GM12878 (cell line): ENCODE data around the gene VSTM1. TPM values are rescaled to one million over a fixed set of nuclear protein-coding genes. Genes with fewer than 3 reads are reported as not detected.

Experiments used
- ATAC-seq: fragments of 200-7000 bp; cut with Tn5 transposase; 3 replicates; pipeline ENCODE4 v1.9.1; 2020; ENCODE audit warnings: mild to moderate bottlenecking, moderate library complexity
- BruUV-seq: library from RNA; stranded (reverse); fragments of 400-500 nt; replicated peaks from 2 replicates; lab custom pipeline; 2021; lab: Mats Ljungman, UMichigan
- CTCF ChIA-PET: fragments of 300-600 bp; sonication (Branson Sonifier 250); formaldehyde crosslinking; extraction: SDS; loops from one replicate; lab custom pipeline; 2021; ENCODE audit warnings: inconsistent platforms; lab: Yijun Ruan, JAX
- POLR2A ChIA-PET: fragments of 350-600 bp; formaldehyde crosslinking; extraction: SDS; loops from one replicate; lab custom pipeline; 2021; ENCODE audit warnings: inconsistent platforms; lab: Charles Lee
- RAD21 ChIA-PET: fragments of 300-600 bp; sonication (Branson Sonifier 250); formaldehyde crosslinking; loops from one replicate; lab custom pipeline; 2023; ENCODE audit warnings: antibody characterized with exemption; ENCODE audit not compliant: unreplicated experiment; lab: Charles Lee
- SMC1A ChIA-PET: fragments of 300-600 bp; sonication (Branson Sonifier 250); formaldehyde crosslinking; loops from one replicate; lab custom pipeline; 2023; ENCODE audit not compliant: unreplicated experiment, uncharacterized antibody; lab: Charles Lee
- DNase-seq: peaks from one replicate; pipeline ENCODE4 v3.0.0-alpha.2; 2011; ENCODE audit warnings: low read depth, low spot score
- FAIRE-seq: peaks from 3 replicates; lab custom pipeline; 2011; peaks lifted over from hg19 to GRCh38; lab: Jason Lieb, UNC
- H2AFZ ChIP-seq: 2 replicates; pipeline ENCODE4 v1.6.0; 2011; ENCODE audit warnings: low read depth, low read length, control low read depth; ENCODE audit not compliant: control insufficient read depth
- H3K27ac ChIP-seq: 2 replicates; pipeline ENCODE4 v1.5.1; 2011; ENCODE audit warnings: control low read depth; ENCODE audit not compliant: control insufficient read depth, insufficient read depth
- H3K27me3 ChIP-seq, 2 experiments: replicated peaks in 1 of 2; 2 replicates each; pipeline versions ENCODE4 v1.6.0 to v1.6.1; 2011; ENCODE audit warnings: low read length in 1 of 2; ENCODE audit not compliant: control insufficient read depth in 2 of 2, insufficient read depth in 2 of 2
- H3K36me3 ChIP-seq, 2 experiments: 2 replicates each; pipeline ENCODE4 v1.5.1; 2011; ENCODE audit warnings: low read length in 1 of 2; ENCODE audit not compliant: control insufficient read depth in 2 of 2, insufficient read depth in 2 of 2
- H3K4me1 ChIP-seq: 2 replicates; pipeline ENCODE4 v1.6.1; 2011; ENCODE audit warnings: mild to moderate bottlenecking, low read length, moderate library complexity, mixed read lengths; ENCODE audit not compliant: control insufficient read depth, insufficient read depth
- H3K4me2 ChIP-seq: 2 replicates; pipeline ENCODE4 v1.6.0; 2011; ENCODE audit warnings: control low read depth; ENCODE audit not compliant: control insufficient read depth, insufficient read depth
- H3K4me3 ChIP-seq: fragments of 200-600 bp; sonication (generic); 2 replicates; pipeline ENCODE4 v1.5.1; 2016
- H3K79me2 ChIP-seq: 2 replicates; pipeline ENCODE4 v1.6.0; 2011; ENCODE audit warnings: low read length; ENCODE audit not compliant: control insufficient read depth, insufficient read depth
- H3K9ac ChIP-seq: 2 replicates; pipeline ENCODE4 v1.8.0; 2011; ENCODE audit warnings: low read length, control low read depth, mixed read lengths; ENCODE audit not compliant: control insufficient read depth, insufficient read depth
- H3K9me3 ChIP-seq: replicated peaks from 3 replicates; pipeline ENCODE4 v1.5.1; 2011; ENCODE audit warnings: mild to moderate bottlenecking, low read length; ENCODE audit not compliant: control insufficient read depth, insufficient read depth
- H4K20me1 ChIP-seq: 2 replicates; pipeline ENCODE4 v1.6.0; 2011; ENCODE audit not compliant: control insufficient read depth, insufficient read depth
- ATF3 ChIP-seq: IDR thresholded peaks from 2 replicates; pipeline ENCODE4 v1.6.1; 2011; ENCODE audit warnings: low read depth, mild to moderate bottlenecking, low read length, moderate library complexity, borderline replicate concordance; ENCODE audit errors: extremely low read depth
- DPF2 ChIP-seq: fragments of 450-650 bp; IDR thresholded peaks from 2 replicates; pipeline ENCODE4 v1.6.1; 2017; ENCODE audit warnings: mild to moderate bottlenecking
- HDAC2 ChIP-seq: fragments of 200-600 bp; sonication (generic); IDR thresholded peaks from 2 replicates; pipeline ENCODE4 v1.6.1; 2017
- IKZF1 ChIP-seq: fragments of 450-650 bp; conservative IDR thresholded peaks from 2 replicates; pipeline ENCODE4 v1.6.1; 2017; ENCODE audit warnings: antibody characterized with exemption, mild to moderate bottlenecking
- IRF4 ChIP-seq: IDR thresholded peaks from 2 replicates; pipeline ENCODE4 v1.6.1; 2011; ENCODE audit warnings: low read depth, low read length
- MLLT1 ChIP-seq: fragments of 450-650 bp; IDR thresholded peaks from 2 replicates; pipeline ENCODE4 v1.6.1; 2016; ENCODE audit warnings: mild to moderate bottlenecking
- NFYB ChIP-seq: IDR thresholded peaks from 2 replicates; pipeline ENCODE4 v1.6.1; 2011; ENCODE audit warnings: low read depth, mild to moderate bottlenecking, low read length, improper control_type of control experiment, moderate library complexity; ENCODE audit not compliant: insufficient read depth
- NR2C2 ChIP-seq: IDR thresholded peaks from 2 replicates; pipeline ENCODE4 v1.6.1; 2011; ENCODE audit warnings: borderline replicate concordance, low read depth; ENCODE audit not compliant: control insufficient read depth, insufficient read length
- REST ChIP-seq: IDR thresholded peaks from 2 replicates; pipeline ENCODE4 v1.6.1; 2012; ENCODE audit warnings: mild to moderate bottlenecking, low read depth, low read length
- SIX5 ChIP-seq: IDR thresholded peaks from 2 replicates; pipeline ENCODE4 v1.6.1; 2011; ENCODE audit warnings: mild to moderate bottlenecking, low read depth, low read length, moderate library complexity; ENCODE audit not compliant: severe bottlenecking
- TCF7 ChIP-seq: IDR thresholded peaks from 2 replicates; pipeline ENCODE4 v1.6.1; 2014; ENCODE audit warnings: antibody characterized with exemption, borderline replicate concordance
- ZBED1 ChIP-seq: IDR thresholded peaks from 2 replicates; pipeline ENCODE4 v1.6.1; 2016; ENCODE audit warnings: borderline replicate concordance
- ZBTB40 ChIP-seq: fragments of 450-650 bp; IDR thresholded peaks from 2 replicates; pipeline ENCODE4 v1.6.1; 2016; ENCODE audit warnings: mild to moderate bottlenecking, moderate library complexity, borderline replicate concordance
- WGBS: methylation state at CpG from one replicate; pipeline ENCODE4 v1.1.6; 2016; ENCODE audit warnings: low lambda C conversion rate; ENCODE audit not compliant: insufficient replicate concordance, insufficient coverage; ENCODE audit errors: missing lambda C conversion rate; 5-methylcytosine and 5-hydroxymethylcytosine counted together
- in situ Hi-C: fragments of 300-500 bp; cut with MboI; formaldehyde crosslinking; loops from 9 replicates; pipeline ENCODE4 v1.14.3; 2018; ENCODE audit warnings: mixed read lengths
- intact Hi-C: fragments of 100-400 bp; cut with micrococcal nuclease; formaldehyde crosslinking; loops from one replicate; pipeline ENCODE4 v1.14.2; 2022; ENCODE audit not compliant: unreplicated experiment
- polyA plus RNA-seq, 11 experiments: library from polyadenylated mRNA; depleted of rRNA in 4 of 11; unstranded in 6 of 11; stranded (reverse) in 5 of 11; fragments of >200 nt; fragmentation: Nextera tagmentation in 4 of 11; fragmentation: Illumina TruSeq in 1 of 11; extraction: Ambion mirVana in 4 of 11; extraction: Trizol in 1 of 11; gene quantifications; 1 replicate in 1 of 11; 2 replicates in 10 of 11; pipeline versions ENCODE4 v1.2.1 to v1.2.3, GENCODE V29; 2011 to 2016; ENCODE audit warnings: inconsistent platforms in 2 of 11, missing spikeins in 2 of 11, low read depth in 1 of 11
- total RNA-seq, 4 experiments: library from RNA; depleted of rRNA in 3 of 4; stranded (reverse); fragments of >200 nt in 3 of 4; fragmentation: Illumina TruSeq in 1 of 4; extraction: Trizol in 1 of 4; gene quantifications; 2 replicates each; pipeline versions ENCODE4 v1.2.1 to v1.2.3, GENCODE V29; 2013 to 2021

Gene VSTM1
- total and polyA plus RNA-seq, 10 of the 15 experiments (the other 5 are each of a cell fraction or from before 2014, with no cell fraction given) = not detected

- ChIA-PET SMC1A (no interaction called here), POLR2A (no interaction called here), CTCF (no interaction called here), RAD21 (no interaction called here)
- Histone ChIP-seq H3K27me3 (no peaks in the 10 kb centered on the region), H4K20me1 (no peaks in the 10 kb centered on the region), H3K4me2 (no peak overlapping the region), H3K4me3 (no peak overlapping the region), H3K9ac (no peak overlapping the region), H3K79me2 (no peaks in the 10 kb centered on the region), H3K36me3 (no peaks in the 10 kb centered on the region), H2AFZ (no peak overlapping the region), H3K4me1 (no peaks in the 10 kb centered on the region), H3K9me3 (no peaks in the 10 kb centered on the region; the same call in 2 of the 3 replicates)
- intact Hi-C loops = no loop called here
- 11% methylated on average over 5 of the region's 5 CpGs for WGBS
- in situ Hi-C loops = no loop called here
- BruUV-seq = no TSS peak
- ATAC-seq (no peak), FAIRE-seq (no peak), DNase-seq (no peak)
- TF ChIP-seq MLLT1 (no peak), NR2C2 (no peak), ZBED1 (no peak), ATF3 (no peak), IRF4 (no peak), IKZF1 (no peak), TCF7 (no peak), DPF2 (no peak), NFYB (no peak), SIX5 (no peak), HDAC2 (no peak), ZBTB40 (no peak), REST (no peak)
- TF ChIP-seq, all 136 proteins: peak for 0
- no peak overlapping the region for H3K27ac ChIP-seq
Observed at GRCh38 chr19:54069470-54069869, 5.8 kb upstream of the VSTM1 start.
